Measurements from ENCODE around the gene BMX.

The BMX gene

GRCh38 chrX:15602761-15603160, 102.2 kb downstream of the BMX start:
- no peak for DNase-seq (ENCODE audit: low read depth)
- no peak overlapping the region for H3K4me3 ChIP-seq (ENCODE audit: low read depth, low read length)
- no peak for TF ChIP-seq CTCF (conservative IDR thresholded peaks at IDR 0.05; ENCODE audit: low read depth, low read length)

GRCh38 chrX:15605226-15605625, 104.6 kb downstream of the BMX start:
- no peak overlapping the region for H3K4me3 ChIP-seq (ENCODE audit: low read depth, low read length)
- DNase-seq (ENCODE audit: low read depth): no peak
- TF ChIP-seq CTCF (conservative IDR thresholded peaks at IDR 0.05; ENCODE audit: low read depth, low read length): no peak

Data from choroid plexus epithelial cell (primary cell).